Measurements from ENCODE around the gene ATCAY.

ATCAY gene

GRCh38 chr19:3970808-3971598 is 90.5 kb downstream of the ATCAY start, which contains the start of gene DAPK3:
Gene DAPK3, minus strand, starts transcription at chr19:3971099. Its CDS starts 1,364 bp downstream, at chr19:3969735.
- no peak for TF ChIP-seq EZH2phosphoT487 (IDR thresholded peaks at IDR 0.05; ENCODE audit: borderline replicate concordance)
- TF ChIP-seq, protein P1, sequence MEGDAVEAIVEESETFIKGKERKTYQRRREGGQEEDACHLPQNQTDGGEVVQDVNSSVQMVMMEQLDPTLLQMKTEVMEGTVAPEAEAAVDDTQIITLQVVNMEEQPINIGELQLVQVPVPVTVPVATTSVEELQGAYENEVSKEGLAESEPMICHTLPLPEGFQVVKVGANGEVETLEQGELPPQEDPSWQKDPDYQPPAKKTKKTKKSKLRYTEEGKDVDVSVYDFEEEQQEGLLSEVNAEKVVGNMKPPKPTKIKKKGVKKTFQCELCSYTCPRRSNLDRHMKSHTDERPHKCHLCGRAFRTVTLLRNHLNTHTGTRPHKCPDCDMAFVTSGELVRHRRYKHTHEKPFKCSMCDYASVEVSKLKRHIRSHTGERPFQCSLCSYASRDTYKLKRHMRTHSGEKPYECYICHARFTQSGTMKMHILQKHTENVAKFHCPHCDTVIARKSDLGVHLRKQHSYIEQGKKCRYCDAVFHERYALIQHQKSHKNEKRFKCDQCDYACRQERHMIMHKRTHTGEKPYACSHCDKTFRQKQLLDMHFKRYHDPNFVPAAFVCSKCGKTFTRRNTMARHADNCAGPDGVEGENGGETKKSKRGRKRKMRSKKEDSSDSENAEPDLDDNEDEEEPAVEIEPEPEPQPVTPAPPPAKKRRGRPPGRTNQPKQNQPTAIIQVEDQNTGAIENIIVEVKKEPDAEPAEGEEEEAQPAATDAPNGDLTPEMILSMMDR (conservative IDR thresholded peaks at IDR 0.05; ENCODE audit: low read length), result no peak
- Histone ChIP-seq H3K36me3 (ENCODE audit: insufficient read depth, low read length) (peaks cover 10% of the 10 kb centered on the region; the same call in 1 of the 2 replicates), H3K9me2 (replicated peaks; ENCODE audit: low read depth, low read length) (no peaks in the 10 kb centered on the region), H3K27me3 (ENCODE audit: insufficient read depth, low read length, poor library complexity, severe bottlenecking) (no peaks in the 10 kb centered on the region), H3F3A (ENCODE audit: low read depth) (peaks cover 3% of the 10 kb centered on the region; the same call in 1 of the 2 replicates), H3K79me2 (ENCODE audit: insufficient read depth, low read length) (peaks cover 32% of the 10 kb centered on the region), H3K4me3 (ENCODE audit: low read length, poor library complexity, severe bottlenecking) (peak within 1 kb of the TSS; percentile 95), H2AFZ (ENCODE audit: low read length) (0 out of 2 replicates have a peak within 1 kb of the TSS, but pooled peaks have one; percentile 56), H4K20me1 (ENCODE audit: insufficient read depth, low read length, poor library complexity, severe bottlenecking) (peaks cover 38% of the 10 kb centered on the region), H3K9ac (ENCODE audit: low read depth, low read length, poor library complexity, severe bottlenecking) (peak within 1 kb of the TSS; percentile 91), H3K4me2 (ENCODE audit: low read depth, low read length, poor library complexity, severe bottlenecking) (peak within 1 kb of the TSS; percentile 89), H3K4me1 (ENCODE audit: insufficient read depth, low read length, poor library complexity, severe bottlenecking) (peaks cover 20% of the 10 kb centered on the region), H3K9me3 (ENCODE audit: insufficient read depth, low read depth, low read length) (no peaks in the 10 kb centered on the region)

GRCh38 chr19:3975144-3975543 is 94.7 kb downstream of the ATCAY start:
- H3F3A ChIP-seq (ENCODE audit: low read depth), result peaks cover 3% of the 10 kb centered on the region; the same call in 1 of the 2 replicates
- H3K4me2 ChIP-seq (ENCODE audit: low read depth, low read length, poor library complexity, severe bottlenecking), result no peak overlapping the region
- no peak overlapping the region for H2AFZ ChIP-seq (ENCODE audit: low read length)
- H3K9me2 ChIP-seq (replicated peaks; ENCODE audit: low read depth, low read length), result no peaks in the 10 kb centered on the region
- H3K4me1 ChIP-seq (ENCODE audit: insufficient read depth, low read length, poor library complexity, severe bottlenecking), result peaks cover 4% of the 10 kb centered on the region
- TF ChIP-seq, protein P1 (conservative IDR thresholded peaks at IDR 0.05; ENCODE audit: low read length), result no peak
- no peak for TF ChIP-seq EZH2phosphoT487 (IDR thresholded peaks at IDR 0.05; ENCODE audit: borderline replicate concordance)
- H3K9ac ChIP-seq (ENCODE audit: low read depth, low read length, poor library complexity, severe bottlenecking), result no peak overlapping the region
- peaks cover 50% of the 10 kb centered on the region; the same call in 1 of the 2 replicates for H3K36me3 ChIP-seq (ENCODE audit: insufficient read depth, low read length)
- H3K79me2 ChIP-seq (ENCODE audit: insufficient read depth, low read length), result peaks cover 44% of the 10 kb centered on the region
- H3K9me3 ChIP-seq (ENCODE audit: insufficient read depth, low read depth, low read length), result no peaks in the 10 kb centered on the region
- no peaks in the 10 kb centered on the region for H3K27me3 ChIP-seq (ENCODE audit: insufficient read depth, low read length, poor library complexity, severe bottlenecking)
- peaks cover 61% of the 10 kb centered on the region for H4K20me1 ChIP-seq (ENCODE audit: insufficient read depth, low read length, poor library complexity, severe bottlenecking)
- H3K4me3 ChIP-seq (ENCODE audit: low read length, poor library complexity, severe bottlenecking), result no peak overlapping the region

DNA sequence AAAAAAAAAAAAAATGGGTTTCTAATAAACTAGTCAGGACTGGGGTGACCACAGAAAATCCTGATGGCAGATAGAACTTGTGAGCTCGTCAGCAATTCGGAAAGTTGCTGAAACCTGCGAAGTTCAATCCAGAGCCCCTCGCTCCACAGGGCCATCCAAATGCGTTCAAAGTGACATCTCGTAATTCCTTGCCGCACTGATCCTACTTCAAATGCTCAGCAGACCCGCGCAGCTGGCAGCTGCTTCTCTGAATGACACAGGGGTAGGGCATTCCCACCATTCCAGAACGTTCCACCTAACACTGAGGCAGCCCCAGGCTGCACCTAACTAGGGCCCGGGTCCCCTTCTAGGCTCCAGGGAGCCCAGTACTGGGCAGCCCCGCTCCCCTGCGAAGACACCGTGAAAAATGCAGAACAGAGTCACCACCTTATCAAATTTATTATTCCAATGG is 95.2 kb downstream of the ATCAY start:
- Histone ChIP-seq H3K27me3 (ENCODE audit: insufficient read depth, low read length, poor library complexity, severe bottlenecking) (no peaks in the 10 kb centered on the region), H3K4me2 (ENCODE audit: low read depth, low read length, poor library complexity, severe bottlenecking) (no peak overlapping the region), H3K36me3 (ENCODE audit: insufficient read depth, low read length) (peaks cover 55% of the 10 kb centered on the region; the same call in 1 of the 2 replicates), H3K79me2 (ENCODE audit: insufficient read depth, low read length) (peaks cover 44% of the 10 kb centered on the region), H3K4me3 (ENCODE audit: low read length, poor library complexity, severe bottlenecking) (no peak overlapping the region), H3K9ac (ENCODE audit: low read depth, low read length, poor library complexity, severe bottlenecking) (no peak overlapping the region), H4K20me1 (ENCODE audit: insufficient read depth, low read length, poor library complexity, severe bottlenecking) (peaks cover 61% of the 10 kb centered on the region), H2AFZ (ENCODE audit: low read length) (no peak overlapping the region), H3F3A (ENCODE audit: low read depth) (peaks cover 3% of the 10 kb centered on the region; the same call in 1 of the 2 replicates), H3K9me2 (replicated peaks; ENCODE audit: low read depth, low read length) (no peaks in the 10 kb centered on the region), H3K4me1 (ENCODE audit: insufficient read depth, low read length, poor library complexity, severe bottlenecking) (peaks cover 3% of the 10 kb centered on the region), H3K9me3 (ENCODE audit: insufficient read depth, low read depth, low read length) (no peaks in the 10 kb centered on the region)
- TF ChIP-seq, protein P1 (conservative IDR thresholded peaks at IDR 0.05; ENCODE audit: low read length), result no peak
- TF ChIP-seq EZH2phosphoT487 (IDR thresholded peaks at IDR 0.05; ENCODE audit: borderline replicate concordance), result no peak
